Esophagus squamous epithelium (tissue), 4 donors: ENCODE data around the gene ADTRP.

Experiments used
- CTCF ChIP-seq, 6 experiments: fragments of 450-650 bp in 4 of 6; fragments of 200-600 bp in 2 of 6; sonication (generic) in 2 of 6; IDR thresholded peaks; one replicate each; pipeline ENCODE4 v1.5.1; 2016 to 2019; ENCODE audit warnings: antibody characterized with exemption in 6 of 6, mild to moderate bottlenecking in 4 of 6, moderate library complexity in 4 of 6
- POLR2A ChIP-seq, 4 donors: fragments of 450-650 bp; IDR thresholded peaks; one replicate each; pipeline ENCODE4 v1.6.1; 2017; ENCODE audit warnings: antibody characterized with exemption in 4 of 4, mild to moderate bottlenecking in 4 of 4, moderate library complexity in 3 of 4

DNA sequence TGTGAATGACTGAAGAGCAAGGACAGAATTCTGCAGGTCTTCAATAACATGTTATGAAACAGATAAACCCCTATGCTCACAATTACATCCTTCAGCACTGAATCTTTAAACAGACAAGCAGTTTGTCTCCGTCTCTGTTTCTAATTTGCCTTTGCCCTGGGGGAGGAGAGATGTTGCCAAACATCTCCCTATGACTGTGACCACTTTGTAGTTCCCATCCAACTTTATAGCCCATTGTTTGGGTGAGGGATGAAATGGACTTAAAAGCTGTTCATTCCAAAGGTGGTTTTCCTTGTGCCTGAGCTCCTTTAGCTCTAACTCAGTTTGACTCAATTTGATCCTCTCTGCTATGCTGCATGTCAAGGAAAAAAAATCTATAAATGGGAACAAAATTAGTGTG is 19.5 kb upstream of the ADTRP start:
- no peak for TF ChIP-seq CTCF (IDR thresholded peaks at IDR 0.05)
- no peak for TF ChIP-seq POLR2A (IDR thresholded peaks at IDR 0.05)
